K562 (cell line): ENCODE data around the gene CCNL1. TPM values are rescaled to one million over a fixed set of nuclear protein-coding genes. Genes with fewer than 3 reads are reported as not detected.

Experiments
- ATF1 ChIP-seq, 2 experiments: fragments of 450-650 bp in 1 of 2; IDR thresholded peaks; 2 replicates each; pipeline ENCODE4 v1.6.1; 2016; ENCODE audit warnings: missing compliant biosample characterization in 1 of 2, missing genetic modification characterization in 1 of 2
- CBFA2T2 ChIP-seq: fragments of 450-650 bp; conservative IDR thresholded peaks from 2 replicates; pipeline ENCODE4 v1.6.1; 2017; ENCODE audit warnings: mild to moderate bottlenecking
- CBFA2T3 ChIP-seq: fragments of 450-650 bp; IDR thresholded peaks from 2 replicates; pipeline ENCODE4 v1.6.1; 2017
- CREM ChIP-seq: IDR thresholded peaks from 2 replicates; pipeline ENCODE4 v1.6.1; 2014; ENCODE audit warnings: antibody characterized with exemption, low read depth
- CXXC5 ChIP-seq: fragments of 250-450 bp; sonication (Bioruptor Pico); IDR thresholded peaks from 2 replicates; pipeline ENCODE4 v1.8.0; 2022; ENCODE audit warnings: inconsistent platforms, mild to moderate bottlenecking, moderate library complexity
- DMBX1 ChIP-seq: fragments of 250-450 bp; sonication (Bioruptor Pico); IDR thresholded peaks from 2 replicates; pipeline ENCODE4 v1.8.0; 2022; ENCODE audit warnings: inconsistent platforms, mild to moderate bottlenecking, moderate library complexity, borderline replicate concordance
- DPF2 ChIP-seq: fragments of 450-650 bp; IDR thresholded peaks from 2 replicates; pipeline ENCODE4 v1.6.1; 2016
- EP300 ChIP-seq: IDR thresholded peaks from 2 replicates; pipeline ENCODE4 v1.6.1; 2012; ENCODE audit warnings: low read length, improper control_type of control experiment
- HDAC1 ChIP-seq, 2 experiments: fragments of 450-650 bp; IDR thresholded peaks; 2 replicates each; pipeline ENCODE4 v1.6.1; 2016 to 2017; ENCODE audit warnings: inconsistent platforms in 1 of 2, mild to moderate bottlenecking in 1 of 2, moderate library complexity in 1 of 2
- JUND ChIP-seq, 2 experiments: IDR thresholded peaks; 2 replicates in 1 of 2; 3 replicates in 1 of 2; pipeline ENCODE4 v1.6.1; 2011; ENCODE audit warnings: borderline replicate concordance in 2 of 2, low read depth in 2 of 2, low read length in 2 of 2, improper control_type of control experiment in 1 of 2, missing biosample characterization in 1 of 2, missing genetic modification characterization in 1 of 2, missing genetic modification reagents in 1 of 2
- KAT2B ChIP-seq: IDR thresholded peaks from one replicate; pipeline ENCODE4 v1.6.1; 2012; ENCODE audit warnings: low read depth, mild to moderate bottlenecking, control low read depth, inconsistent platforms, low read length, moderate library complexity
- KDM1A ChIP-seq, 2 experiments: fragments of 450-650 bp; IDR thresholded peaks; 2 replicates each; pipeline ENCODE4 v1.6.1; 2016; ENCODE audit warnings: mild to moderate bottlenecking in 2 of 2
- L3MBTL2 ChIP-seq: fragments of 450-650 bp; IDR thresholded peaks from 2 replicates; pipeline ENCODE4 v1.6.1; 2016; ENCODE audit warnings: mild to moderate bottlenecking, moderate library complexity
- MEIS2 ChIP-seq: fragments of 450-650 bp; IDR thresholded peaks from 2 replicates; pipeline ENCODE4 v1.6.1; 2014; ENCODE audit warnings: mild to moderate bottlenecking; ENCODE audit not compliant: partially characterized antibody
- NR2C1 ChIP-seq, 2 experiments: fragments of 450-650 bp; IDR thresholded peaks; 2 replicates each; pipeline ENCODE4 v1.6.1; 2017; ENCODE audit warnings: mild to moderate bottlenecking in 2 of 2, antibody characterized with exemption in 1 of 2, inconsistent platforms in 1 of 2, missing compliant biosample characterization in 1 of 2, missing genetic modification characterization in 1 of 2
- PML ChIP-seq: IDR thresholded peaks from 2 replicates; pipeline ENCODE4 v1.6.1; 2012; ENCODE audit warnings: low read length, inconsistent platforms
- SMARCA4 ChIP-seq: fragments of 450-650 bp; IDR thresholded peaks from 2 replicates; pipeline ENCODE4 v1.6.1; 2016
- SP1 ChIP-seq: sonication (generic); formaldehyde crosslinking; IDR thresholded peaks from 2 replicates; pipeline ENCODE4 v1.8.1; 2022; ENCODE audit warnings: mild to moderate bottlenecking, missing genetic modification reagents
- TAF15 ChIP-seq: fragments of 200-400 bp; formaldehyde crosslinking; IDR thresholded peaks from 2 replicates; pipeline ENCODE4 v1.6.1; 2017; ENCODE audit warnings: mild to moderate bottlenecking, low read depth, low read length, moderate library complexity
- TAF9B ChIP-seq: fragments of 450-650 bp; IDR thresholded peaks from 2 replicates; pipeline ENCODE4 v1.6.1; 2018; ENCODE audit warnings: mild to moderate bottlenecking; ENCODE audit not compliant: partially characterized antibody
- TAL1 ChIP-seq: fragments of 450-650 bp; IDR thresholded peaks from 2 replicates; pipeline ENCODE4 v1.6.1; 2016; ENCODE audit warnings: mild to moderate bottlenecking
- TCF3 ChIP-seq: sonication (generic); formaldehyde crosslinking; IDR thresholded peaks from 2 replicates; pipeline ENCODE4 v1.4.0; 2020; ENCODE audit warnings: mild to moderate bottlenecking, missing genetic modification reagents
- THRAP3 ChIP-seq: fragments of 450-650 bp; IDR thresholded peaks from 2 replicates; pipeline ENCODE4 v1.6.1; 2016; ENCODE audit warnings: mild to moderate bottlenecking, inconsistent platforms, borderline replicate concordance
- polyA plus RNA-seq, 8 experiments: library from polyadenylated mRNA; depleted of rRNA in 4 of 8; stranded (reverse) in 5 of 8; unstranded in 3 of 8; fragments of >200 nt; fragmentation: Nextera tagmentation in 2 of 8; fragmentation: Illumina TruSeq in 1 of 8; extraction: Ambion mirVana in 2 of 8; extraction: Trizol in 1 of 8; gene quantifications; 2 replicates each; pipeline versions ENCODE4 v1.2.1 to v1.2.3, GENCODE V29; 2011 to 2014; ENCODE audit warnings: inconsistent platforms in 1 of 8, missing spikeins in 1 of 8
- total RNA-seq, 7 experiments: library from RNA; depleted of rRNA in 6 of 7; stranded (reverse); fragments of >200 nt in 6 of 7; fragmentation: Illumina TruSeq in 2 of 7; extraction: Trizol in 2 of 7; gene quantifications; 2 replicates each; pipeline versions ENCODE4 v1.2.1 to v1.2.3, GENCODE V29; 2011 to 2021; ENCODE audit warnings: low replicate concordance in 1 of 7
- TF ChIP-seq, protein P1 (sequence below): fragments of 450-650 bp; IDR thresholded peaks from 2 replicates; pipeline ENCODE4 v1.6.1; 2016
- TF ChIP-seq, protein P2 (sequence below), 2 experiments: IDR thresholded peaks in 1 of 2; conservative IDR thresholded peaks in 1 of 2; 2 replicates each; pipeline ENCODE4 v1.6.1; 2016; ENCODE audit warnings: low read depth in 2 of 2, mild to moderate bottlenecking in 1 of 2, missing compliant biosample characterization in 1 of 2, missing genetic modification characterization in 1 of 2, moderate library complexity in 1 of 2

Gene CCNL1
- total and polyA plus RNA-seq, 9 of the 15 experiments (the other 6 are each of a cell fraction or from before 2014, with no cell fraction given): 16.1 to 186 (median 132) TPM

GRCh38 chr3:157117875-157118654 is 41.9 kb downstream of the CCNL1 start (continued):
- TF ChIP-seq TCF3 (CRISPR knock-in tag): peak; percentile 73
- peak; percentile 83 for TF ChIP-seq CBFA2T3
- peak; percentile 74 for TF ChIP-seq TAL1
- TF ChIP-seq, protein P1, sequence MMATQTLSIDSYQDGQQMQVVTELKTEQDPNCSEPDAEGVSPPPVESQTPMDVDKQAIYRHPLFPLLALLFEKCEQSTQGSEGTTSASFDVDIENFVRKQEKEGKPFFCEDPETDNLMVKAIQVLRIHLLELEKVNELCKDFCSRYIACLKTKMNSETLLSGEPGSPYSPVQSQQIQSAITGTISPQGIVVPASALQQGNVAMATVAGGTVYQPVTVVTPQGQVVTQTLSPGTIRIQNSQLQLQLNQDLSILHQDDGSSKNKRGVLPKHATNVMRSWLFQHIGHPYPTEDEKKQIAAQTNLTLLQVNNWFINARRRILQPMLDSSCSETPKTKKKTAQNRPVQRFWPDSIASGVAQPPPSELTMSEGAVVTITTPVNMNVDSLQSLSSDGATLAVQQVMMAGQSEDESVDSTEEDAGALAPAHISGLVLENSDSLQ: peak; percentile 94
- 0 out of 4 replicates have a peak, but pooled peaks of 1 of the 2 experiments have one; percentile 29 for TF ChIP-seq HDAC1 (IDR thresholded peaks at IDR 0.05)
- peak; percentile 39 for TF ChIP-seq MEIS2
- no peak for TF ChIP-seq KAT2B
- peak; percentile 14; the same call in 1 of the 2 replicates for TF ChIP-seq DMBX1 (CRISPR knock-in tag)
- TF ChIP-seq TAF15: no peak
- TF ChIP-seq DPF2: 0 out of 2 replicates have a peak, but pooled peaks have one; percentile 37
- peak; percentile 54 for TF ChIP-seq L3MBTL2
- peak; percentile 84 for TF ChIP-seq EP300
- TF ChIP-seq SMARCA4: peak; percentile 46; the same call in 1 of the 2 replicates
- no peak for TF ChIP-seq SP1 (CRISPR knock-in tag)
- TF ChIP-seq, protein P2, sequence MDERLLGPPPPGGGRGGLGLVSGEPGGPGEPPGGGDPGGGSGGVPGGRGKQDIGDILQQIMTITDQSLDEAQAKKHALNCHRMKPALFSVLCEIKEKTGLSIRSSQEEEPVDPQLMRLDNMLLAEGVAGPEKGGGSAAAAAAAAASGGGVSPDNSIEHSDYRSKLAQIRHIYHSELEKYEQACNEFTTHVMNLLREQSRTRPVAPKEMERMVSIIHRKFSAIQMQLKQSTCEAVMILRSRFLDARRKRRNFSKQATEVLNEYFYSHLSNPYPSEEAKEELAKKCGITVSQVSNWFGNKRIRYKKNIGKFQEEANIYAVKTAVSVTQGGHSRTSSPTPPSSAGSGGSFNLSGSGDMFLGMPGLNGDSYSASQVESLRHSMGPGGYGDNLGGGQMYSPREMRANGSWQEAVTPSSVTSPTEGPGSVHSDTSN (CRISPR knock-in tag; IDR thresholded peaks at IDR 0.05; ENCODE audit: low read depth): no peak
- TF ChIP-seq, protein P2 (tag; conservative IDR thresholded peaks at IDR 0.05; ENCODE audit: low read depth): 0 out of 2 replicates have a peak, but pooled peaks have one; percentile 59
- TF ChIP-seq CREM: peak; percentile 42; the same call in 1 of the 2 replicates
- TF ChIP-seq KDM1A (IDR thresholded peaks at IDR 0.05): peak; percentile 49 to 56; a peak in 2 of 4 replicates
- TF ChIP-seq CBFA2T2: peak; percentile 74
- no peak for TF ChIP-seq PML
- TF ChIP-seq NR2C1 (IDR thresholded peaks at IDR 0.05): 0 out of 2 replicates have a peak, but pooled peaks have one; percentile 8
- peak; percentile 55; the same call in 1 of the 2 replicates for TF ChIP-seq NR2C1 (tag; IDR thresholded peaks at IDR 0.05)
- TF ChIP-seq CXXC5 (CRISPR knock-in tag): peak; percentile 0
- TF ChIP-seq JUND (IDR thresholded peaks at IDR 0.05; ENCODE audit: borderline replicate concordance, low read depth, low read length): peak; percentile 11; the same call in 1 of the 2 replicates
- TF ChIP-seq JUND (tag; IDR thresholded peaks at IDR 0.05; ENCODE audit: borderline replicate concordance, low read depth, low read length): no peak; the same call in 2 of the 3 replicates
- TF ChIP-seq ATF1 (CRISPR knock-in tag; IDR thresholded peaks at IDR 0.05): no peak
- TF ChIP-seq ATF1 (tag; IDR thresholded peaks at IDR 0.05): peak; percentile 59
- TF ChIP-seq TAF9B: no peak
- TF ChIP-seq THRAP3: no peak
